Left colon (tissue), 2 donors: ENCODE measurements around the gene HIRIP3. TPM values are rescaled to one million over a fixed set of nuclear protein-coding genes. Genes with fewer than 3 reads are reported as not detected.
A peak's percentile ranks its signal among the peaks of the same experiment; 100 is the strongest.
"Not testable (repeated sequence)": the region's sequence is repeated elsewhere in the genome, so short reads cannot be mapped to it uniquely, and the experiment has no call there.

Experiments used
- ATAC-seq: fragments of 200-7000 bp; cut with Tn5 transposase; one replicate; pipeline ENCODE4 v1.9.1; 2020; ENCODE audit warnings: mild to moderate bottlenecking, moderate library complexity
- DNase-seq, 2 donors: peaks; one replicate each; pipeline ENCODE4 v3.0.0-alpha.2; 2020
- intact Hi-C, 2 donors: fragments of 100-400 bp; cut with DNase I in 1 of 2; cut with micrococcal nuclease in 1 of 2; formaldehyde crosslinking; loops; one replicate each; pipeline versions ENCODE4 v1.11.2 to v1.14.0; 2022; cut with DNase I, micrococcal nuclease
- total RNA-seq, 2 donors: library from RNA; stranded (reverse); fragmentation: NEBNext Ultra II Directional; extraction: Animal tissue kit (Norgen Biotek cat#: 25700); gene quantifications; one replicate each; pipeline ENCODE4 v1.2.1, GENCODE V29; 2021
- donor health status: DM: no; HTN: no; CAD: no.
- donor health status: DM: yes; HTN: yes; CAD: no.

Gene HIRIP3
- total RNA-seq, 2 donors from 2014 or later: 7.6 to 11.9 TPM

GRCh38 chr16:30022887-30023286, 27.5 kb upstream of the HIRIP3 start, which contains the start of gene C16orf92:
C16orf92 (plus strand) TSS chr16:30023198; CDS start chr16:30023341, 143 bp downstream.
- ATAC-seq (no peak), DNase-seq (no peak)
- intact Hi-C loops: no loop called here

GRCh38 chr16:30018731-30019158, 23.3 kb upstream of the HIRIP3 start:
- DNase-seq (no peak), ATAC-seq (no peak)
- intact Hi-C loops: no loop called here

- DNase-seq, ATAC-seq, intact Hi-C loops: not testable (repeated sequence)
Measured at GRCh38 chr16:30017937-30018336, 22.5 kb upstream of the HIRIP3 start.

DNA sequence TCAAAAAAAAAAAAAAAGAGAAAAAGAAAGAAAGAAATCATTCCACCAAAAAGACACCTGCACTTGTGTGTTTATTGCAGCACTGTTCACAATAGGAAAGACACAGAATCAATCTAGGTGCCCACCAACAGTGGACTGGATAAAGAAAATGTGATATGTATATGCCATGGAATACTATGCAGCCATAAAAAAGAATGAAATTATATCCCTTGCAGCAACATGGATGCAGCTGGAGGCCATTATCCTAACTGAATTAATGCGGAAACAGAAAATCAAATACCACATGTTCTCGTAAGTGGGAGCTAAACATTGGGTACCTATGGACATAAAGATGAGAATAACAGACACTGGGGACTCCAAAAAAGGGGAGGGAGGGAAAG, 21.9 kb upstream of the HIRIP3 start:
- intact Hi-C loops: no loop called here
- no peak for DNase-seq
- no peak for ATAC-seq

GRCh38 chr16:30016555-30017276, 21.3 kb upstream of the HIRIP3 start:
- ATAC-seq: no peak

GRCh38 chr16:30015450-30015849, 20.0 kb upstream of the HIRIP3 start:
- DNase-seq, ATAC-seq, intact Hi-C loops: not testable (repeated sequence)

More at GRCh38 chr16:30016555-30017276, 21.3 kb upstream of the HIRIP3 start:
- intact Hi-C loops: no loop called here
- DNase-seq: no peak

- DNase-seq, ATAC-seq, intact Hi-C loops: not testable (repeated sequence)
Measured at GRCh38 chr16:30012598-30012997, 17.2 kb upstream of the HIRIP3 start.

DNA sequence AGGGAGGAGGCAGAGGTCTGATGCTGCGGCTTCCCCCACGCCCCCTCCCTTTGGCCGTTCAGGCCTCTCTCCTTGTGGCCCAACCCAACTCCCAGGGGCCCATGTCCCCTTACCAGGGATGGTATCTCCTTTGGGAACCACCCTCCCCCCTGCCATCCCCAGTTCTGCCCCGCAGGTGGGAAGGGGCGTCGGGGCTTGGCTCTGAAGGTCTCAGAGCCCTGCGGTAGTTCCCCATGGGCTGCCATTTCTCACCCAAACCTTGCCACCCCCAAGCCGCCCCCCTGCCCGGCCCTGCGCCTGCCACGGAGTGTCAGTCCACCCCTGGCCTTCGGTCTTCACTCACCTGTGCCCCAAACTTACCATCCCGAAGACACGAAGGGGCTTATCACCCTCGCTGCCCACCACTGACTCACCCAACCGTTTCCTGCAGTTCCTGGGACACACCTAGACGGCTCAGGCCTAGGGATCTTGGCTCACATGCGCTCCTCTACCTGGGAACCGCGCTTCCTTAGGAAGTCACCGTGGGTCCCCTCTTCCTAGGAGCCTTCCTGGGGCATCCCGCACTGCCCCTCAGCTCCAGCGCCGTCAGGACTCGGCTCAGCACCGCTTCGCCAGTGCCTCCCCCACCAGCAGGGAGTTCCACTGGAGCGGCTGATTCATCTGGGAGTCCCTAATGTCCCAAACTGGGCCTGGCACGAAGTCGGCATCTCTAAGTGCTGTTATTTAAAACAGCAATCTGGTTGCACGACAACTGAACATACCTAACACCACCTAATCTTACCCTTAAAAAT, 16.5 kb upstream of the HIRIP3 start:
- no peak for DNase-seq
- ATAC-seq: no peak
- intact Hi-C loops: no loop called here

DNA sequence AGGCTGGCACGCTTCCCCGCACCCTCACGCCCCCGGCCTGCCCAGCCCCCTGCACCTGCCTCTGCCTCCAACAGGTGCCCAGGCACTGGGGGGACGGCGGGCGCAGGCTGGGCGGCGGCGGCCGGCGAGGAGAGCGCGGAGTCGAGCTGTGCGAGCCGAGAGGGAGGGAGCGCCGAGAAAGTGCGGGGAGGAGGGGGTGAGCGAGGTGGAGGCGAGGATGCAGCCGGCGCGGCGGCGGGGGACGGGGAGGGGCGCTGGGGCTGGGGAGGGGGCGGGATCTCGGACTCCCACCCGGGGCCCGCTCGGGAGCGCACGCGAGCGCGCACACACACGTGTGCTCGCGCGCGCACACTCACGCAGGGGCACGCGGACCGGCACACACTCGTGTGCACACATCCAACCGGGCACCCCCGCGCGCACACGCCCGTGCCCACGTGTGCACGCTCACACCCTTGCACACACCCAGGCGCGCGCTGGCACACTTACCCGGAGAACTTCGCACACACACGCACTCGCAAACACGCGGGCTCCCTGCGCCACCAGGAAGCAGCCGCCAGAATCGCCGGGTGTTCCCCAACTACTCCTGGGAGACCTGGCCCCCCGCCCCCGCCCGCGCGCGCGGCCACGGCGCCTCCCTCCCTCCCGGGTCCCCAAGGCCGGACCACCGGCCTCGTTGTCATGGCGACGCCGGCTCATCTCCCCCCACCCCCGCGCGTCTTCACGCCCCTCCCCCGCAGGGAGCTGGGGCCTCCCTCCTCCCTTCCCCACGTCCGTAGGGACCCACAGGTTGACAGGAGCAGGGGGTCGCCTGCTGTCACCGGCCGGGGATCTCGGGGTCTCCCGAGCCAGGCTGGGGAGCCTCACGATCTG, 15.7 kb upstream of the HIRIP3 start, which contains the start of gene DOC2A:
DOC2A (minus strand) TSS at position 184 of the 870 bp plus-strand sequence. CDS start 805 bp downstream, outside the sequence.
- intact Hi-C loops: no loop called here
- peak in 1 of 2 donors; percentile 41 for DNase-seq
- ATAC-seq: peak; percentile 66

DNA sequence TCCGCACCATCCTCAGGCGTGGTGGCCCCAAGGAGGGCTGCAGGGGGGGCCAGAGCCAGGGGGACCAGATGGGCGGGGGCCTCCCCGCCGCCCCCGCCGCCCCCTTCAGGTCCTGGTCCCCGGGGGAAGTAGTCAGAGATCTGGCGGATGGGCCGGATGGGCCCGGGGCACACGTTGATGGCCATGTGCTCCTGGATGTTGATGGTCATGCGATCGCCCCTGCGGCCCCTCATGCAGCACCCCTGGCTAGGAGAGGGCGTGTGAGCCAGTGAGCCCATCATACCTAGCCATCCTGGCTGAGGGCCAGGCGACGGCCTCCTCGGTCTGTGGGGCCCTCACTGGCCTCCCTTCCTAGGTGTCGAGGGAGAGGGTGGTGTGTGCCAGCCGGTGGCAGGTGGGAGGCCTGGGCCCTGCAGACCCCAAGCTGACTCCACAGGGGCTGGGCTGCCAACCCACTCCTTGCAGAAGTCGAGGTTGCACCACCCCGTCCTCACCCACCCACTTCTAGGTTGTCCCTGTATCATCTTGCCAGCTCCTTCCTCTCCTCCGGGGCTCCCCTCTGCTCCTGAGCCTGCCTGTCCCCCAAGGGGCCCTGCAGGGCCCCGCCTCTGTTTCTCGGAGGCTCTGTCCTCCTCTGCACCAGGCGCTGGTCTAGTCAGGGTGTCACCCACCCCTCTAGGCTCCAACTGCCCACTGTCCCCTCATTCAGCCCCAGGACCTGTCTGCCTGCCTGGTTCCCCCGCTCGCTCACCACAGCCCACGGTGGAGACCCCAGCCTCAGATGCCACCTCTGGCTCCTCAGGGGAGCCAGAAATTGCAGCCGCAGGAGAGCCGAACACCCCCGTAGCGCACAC, 14.8 kb upstream of the HIRIP3 start:
- DNase-seq (no peak), ATAC-seq (peak; percentile 7)
- intact Hi-C loops: loop anchor here in 1 of 2 donors (10.0 kb wide), 1 partner anchor 85 kb away; the partner anchor contains the start of gene KCTD13

DNA sequence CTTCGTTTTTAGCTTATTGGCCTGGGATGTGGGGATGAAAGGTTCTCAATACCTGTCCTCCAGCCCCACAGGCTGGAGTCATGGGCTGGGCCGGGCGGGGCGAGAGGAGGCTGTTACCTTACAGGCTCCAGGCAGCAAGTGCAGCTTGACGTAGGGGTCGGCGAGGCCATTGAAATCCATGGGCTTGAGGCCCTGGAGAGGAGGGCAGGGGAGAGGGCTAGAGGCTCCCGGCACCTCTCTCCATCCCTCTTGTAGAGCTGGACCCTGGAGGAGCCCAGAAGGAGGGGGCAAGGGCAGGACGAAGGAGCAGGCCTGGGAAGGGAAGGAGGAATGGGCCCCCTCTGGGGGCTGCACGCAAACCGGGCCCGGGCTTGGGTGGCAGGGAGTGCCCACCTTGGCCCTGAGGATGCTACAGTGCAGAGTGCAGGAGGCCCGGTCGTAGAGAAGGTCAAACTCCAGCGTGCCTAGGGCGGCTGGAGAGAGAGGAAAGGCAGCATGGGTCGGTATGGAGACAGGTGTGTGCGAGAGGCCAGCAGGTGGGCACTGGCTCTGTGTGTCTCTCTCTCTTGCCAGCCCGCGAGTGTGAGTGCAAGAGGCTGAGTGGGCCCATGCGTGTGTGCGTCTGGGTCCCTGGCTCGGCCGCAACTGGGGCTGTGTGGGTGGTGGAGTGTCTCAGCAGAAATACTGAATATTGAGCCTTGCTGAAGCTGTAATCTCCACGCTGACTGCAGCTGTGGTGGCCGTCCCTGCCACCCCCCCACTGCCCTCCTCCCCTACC, 13.9 kb upstream of the HIRIP3 start:
- DNase-seq (no peak), ATAC-seq (no peak)
- intact Hi-C loops: loop anchor here in 1 of 2 donors (10.0 kb wide), 1 partner anchor 84 kb away; the partner anchor contains the start of gene KCTD13

- intact Hi-C loops: loop anchor here in 1 of 2 donors (10.0 kb wide), 1 partner anchor 83 kb away; the partner anchor contains the start of gene KCTD13
- ATAC-seq: no peak
- DNase-seq: no peak
Measured at GRCh38 chr16:30007378-30007895, 12.0 kb upstream of the HIRIP3 start.

DNA sequence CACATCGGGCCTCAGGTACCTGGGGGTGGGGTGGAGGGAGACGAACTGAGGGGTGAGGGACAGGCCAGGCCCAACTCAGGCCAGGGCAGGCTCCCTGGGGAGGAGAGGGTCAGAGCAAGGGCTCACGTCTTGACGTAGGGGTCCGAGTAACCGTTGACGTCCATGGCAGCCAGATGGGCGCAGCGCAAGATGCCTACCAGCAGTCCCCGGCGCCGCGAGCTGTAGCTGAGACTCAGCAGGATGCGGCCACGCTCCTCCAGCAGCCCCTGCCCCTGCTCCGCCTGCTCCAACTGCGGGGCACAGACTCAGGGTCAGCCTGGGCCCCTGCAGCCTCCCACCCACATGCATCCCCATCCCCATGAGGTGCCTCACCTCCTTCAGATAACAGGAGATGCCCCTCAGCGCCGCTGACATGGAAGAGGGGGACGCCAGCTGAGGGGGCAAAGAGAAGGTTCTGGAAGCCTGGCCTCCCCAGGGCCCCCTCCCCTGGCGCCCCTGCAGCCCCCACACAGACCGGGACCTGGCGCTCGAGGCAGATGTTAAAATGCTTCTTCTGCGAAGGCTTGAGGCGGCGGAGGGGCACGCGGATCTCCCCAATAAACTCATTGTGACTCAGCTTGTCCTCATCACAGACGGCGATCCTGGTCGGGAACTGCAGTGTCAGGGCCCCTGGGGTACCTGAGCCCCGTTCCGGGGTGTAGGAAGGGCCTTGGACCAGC, 11.4 kb upstream of the HIRIP3 start:
- DNase-seq (no peak), ATAC-seq (no peak)
- intact Hi-C loops: loop anchor here in 1 of 2 donors (10.0 kb wide), 1 partner anchor 82 kb away; the partner anchor contains the start of gene KCTD13

DNA sequence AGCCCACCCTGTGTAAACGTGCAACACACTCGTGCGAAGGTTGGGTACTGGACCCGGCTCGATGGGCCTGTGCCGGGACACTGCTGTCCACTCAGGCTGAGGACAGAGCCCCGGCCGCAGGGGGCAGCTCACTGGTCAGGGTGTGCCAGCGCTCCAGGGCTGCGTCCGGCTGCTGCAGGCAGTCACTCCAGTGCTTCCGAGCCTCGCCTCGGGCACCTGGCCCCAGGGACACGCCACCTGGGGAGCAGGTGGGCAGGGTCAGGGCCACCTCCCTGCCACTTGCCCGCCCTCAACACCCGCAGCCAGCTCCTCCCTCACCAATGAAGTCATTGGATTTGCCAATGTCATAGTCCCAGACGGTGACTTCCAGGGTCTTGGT, 10.7 kb upstream of the HIRIP3 start:
- intact Hi-C loops: loop anchor here in 1 of 2 donors (10.0 kb wide), 1 partner anchor 81 kb away; the partner anchor contains the start of gene KCTD13
- ATAC-seq: peak; percentile 5

GRCh38 chr16:30005341-30006094, 10.1 kb upstream of the HIRIP3 start:
- ATAC-seq: peak; percentile 70
- DNase-seq: no peak
- intact Hi-C loops: loop anchor here in 1 of 2 donors (10.0 kb wide), 1 partner anchor 81 kb away; the partner anchor contains the start of gene KCTD13

More for the DNA sequence above, 10.7 kb upstream of the HIRIP3 start:
- no peak for DNase-seq
